Measurements from ENCODE around the gene PRKCB. TPM values are rescaled to one million over a fixed set of nuclear protein-coding genes. Genes with fewer than 3 reads are reported as not detected.

PRKCB gene
- total RNA-seq, 1 experiment from 2014 or later = 0.89 TPM

GRCh38 chr16:24062270-24062817 is 226.6 kb downstream of the PRKCB start:
- no peak overlapping the region for H2AFZ ChIP-seq (ENCODE audit: low read depth, low read length, poor library complexity, severe bottlenecking)
- ChIA-PET CTCF (interaction anchor here (2.2 kb wide), 1 partner anchor 8 kb away, joined by 12 read pairs; no protein-coding TSS in a partner anchor), RAD21 (ENCODE audit: low non-redundant PET in 1 of 2, low total read pairs in 2 of 2, uncharacterized antibody in 2 of 2, unreplicated experiment in 2 of 2) (no interaction called here), POLR2A (no interaction called here)
- H3K9me3 ChIP-seq (ENCODE audit: control insufficient read depth in 1 of 2, insufficient read depth in 1 of 2, low read depth in 1 of 2, low read length in 2 of 2) = no peaks in the 10 kb centered on the region
- no peak overlapping the region for H3K4me3 ChIP-seq (replicated peaks in 1 of 2; ENCODE audit: low read depth in 1 of 2, low read length in 2 of 2)
- TF ChIP-seq CEBPB (IDR thresholded peaks at IDR 0.05; ENCODE audit: low read depth) = no peak
- no peak for TF ChIP-seq YY1 (IDR thresholded peaks at IDR 0.05; ENCODE audit: extremely low read depth, insufficient replicate concordance, low read depth, low read length)
- TF ChIP-seq EZH2phosphoT487 (IDR thresholded peaks at IDR 0.05; ENCODE audit: borderline replicate concordance) = no peak
- no peak for TF ChIP-seq SRF (IDR thresholded peaks at IDR 0.05; ENCODE audit: low read depth)
- TF ChIP-seq SIN3A (IDR thresholded peaks at IDR 0.05; ENCODE audit: low read depth) = no peak
- no peak for TF ChIP-seq ZBTB33 (IDR thresholded peaks at IDR 0.05; ENCODE audit: extremely low read depth, insufficient replicate concordance, low read length)
- TF ChIP-seq RAD21 (IDR thresholded peaks at IDR 0.05; ENCODE audit: low read depth) = no peak
- TF ChIP-seq ELF1 (IDR thresholded peaks at IDR 0.05; ENCODE audit: borderline replicate concordance, low read depth) = no peak
- TF ChIP-seq TCF7L2 (IDR thresholded peaks at IDR 0.05; ENCODE audit: borderline replicate concordance, extremely low read depth, insufficient read depth, insufficient read length) = no peak
- TF ChIP-seq ATF3 (IDR thresholded peaks at IDR 0.05) = no peak
- no peak for TF ChIP-seq FOSL1 (IDR thresholded peaks at IDR 0.05; ENCODE audit: low read depth)
- peaks cover 66% of the 10 kb centered on the region for H3K27me3 ChIP-seq (ENCODE audit: insufficient read depth, low read length)
- H3K9ac ChIP-seq (ENCODE audit: low read length) = no peak overlapping the region
- H3K9me2 ChIP-seq (ENCODE audit: insufficient read depth) = no peaks in the 10 kb centered on the region
- no peak overlapping the region for H3K27ac ChIP-seq (ENCODE audit: low read depth, low read length)
- DNase-seq (ENCODE audit: low read depth, low spot score) (no peak), ATAC-seq (no peak)
- H3K4me1 ChIP-seq (ENCODE audit: control insufficient read depth in 1 of 2, insufficient read depth in 2 of 2, low read length in 2 of 2) = no peaks in the 10 kb centered on the region
- no TSS peak for BruUV-seq (replicated peaks)
- H3K4me2 ChIP-seq (ENCODE audit: low read length) = no peak overlapping the region
- no peaks in the 10 kb centered on the region for H4K20me1 ChIP-seq (ENCODE audit: insufficient read depth)
- no peaks in the 10 kb centered on the region for H3K79me2 ChIP-seq (ENCODE audit: insufficient read depth, low read length)
- no peaks in the 10 kb centered on the region for H3K36me3 ChIP-seq (ENCODE audit: control insufficient read depth in 1 of 2, insufficient read depth in 2 of 2, low read length in 2 of 2)
- intact Hi-C loops (cut with micrococcal nuclease) = no loop called here

Data from HCT116 (cell line).